Neural cell (in vitro differentiated cells): ENCODE measurements around the gene GHRL. TPM values are rescaled to one million over a fixed set of nuclear protein-coding genes. Genes with fewer than 3 reads are reported as not detected.

Experiments
- polyA plus RNA-seq: library from polyadenylated mRNA; depleted of rRNA; stranded (reverse); fragments of >200 nt; gene quantifications from 2 replicates; pipeline ENCODE4 v1.2.3, GENCODE V29; 2014
- small RNA-seq, 3 experiments: library from RNA; depleted of rRNA; stranded (forward); fragments of <200 nt; gene quantifications; one replicate each; pipeline ENCODE3, GENCODE V24; 2012

Gene GHRL
- polyA plus RNA-seq, 1 donor from 2014 or later, result 2.8 TPM

Small RNAs within 50 kb of the gene (small RNA-seq; reads per million reads assigned to genes)
- gene MIR378B (0.08 to 0.26 (median 0.16) reads per million in 3 experiments), gene RF02126 (0 reads per million in 3 experiments)

Other genes with a start within 250 kb of the GHRL start
- gene FANCD2OS, start 184.7 kb downstream of the GHRL start, polyA plus RNA-seq, result not detected in 2 replicates
- gene BRK1, start 177.3 kb downstream of the GHRL start, polyA plus RNA-seq, result 265 and 314 TPM in 2 replicates
- gene VHL, start 151.2 kb downstream of the GHRL start, polyA plus RNA-seq, result 94.9 and 108 TPM in 2 replicates
- 0.84 and 1.1 TPM in 2 replicates for gene IRAK2, start 128.0 kb downstream of the GHRL start, polyA plus RNA-seq
- gene TATDN2, start 44.5 kb downstream of the GHRL start, polyA plus RNA-seq, result 22.1 and 24.5 TPM in 2 replicates
- gene SEC13, start 28.2 kb upstream of the GHRL start, polyA plus RNA-seq, result 112 and 125 TPM in 2 replicates
- 8.3 and 9.5 TPM in 2 replicates for gene ATP2B2, start 212.6 kb upstream of the GHRL start, polyA plus RNA-seq